Mucosa of descending colon (tissue), 3 donors: ENCODE results near the gene TLR2. TPM values are rescaled to one million over a fixed set of nuclear protein-coding genes. Genes with fewer than 3 reads are reported as not detected.

Experiments used
- ATAC-seq: fragments of 200-7000 bp; cut with Tn5 transposase; one replicate; pipeline ENCODE4 v1.9.1; 2020; ENCODE audit warnings: mild to moderate bottlenecking, moderate library complexity
- DNase-seq, 3 donors: peaks; one replicate each; pipeline ENCODE4 v3.0.0-alpha.2; 2020
- H3K36me3 ChIP-seq: fragments of 200-600 bp; one replicate; pipeline ENCODE4 v1.8.0; 2021; ENCODE audit warnings: low read depth, mild to moderate bottlenecking
- H3K4me1 ChIP-seq: fragments of 200-600 bp; one replicate; pipeline ENCODE4 v1.8.0; 2021; ENCODE audit warnings: low read depth, mild to moderate bottlenecking
- H3K4me3 ChIP-seq: fragments of 200-600 bp; one replicate; pipeline ENCODE4 v1.8.0; 2021; ENCODE audit warnings: mild to moderate bottlenecking
- H3K9me3 ChIP-seq: fragments of 200-600 bp; one replicate; pipeline ENCODE4 v1.8.0; 2021; ENCODE audit warnings: mild to moderate bottlenecking
- intact Hi-C, 2 donors: fragments of 100-400 bp; cut with DNase I in 1 of 2; cut with micrococcal nuclease in 1 of 2; formaldehyde crosslinking; loops; one replicate each; pipeline versions ENCODE4 v1.11.0 to v1.11.1; 2022; cut with DNase I, micrococcal nuclease
- total RNA-seq, 3 donors: library from RNA; stranded (reverse); fragmentation: NEBNext Ultra II Directional in 2 of 3; extraction: Animal tissue kit (Norgen Biotek cat#: 25700) in 2 of 3; gene quantifications; one replicate each; pipeline versions ENCODE4 v1.2.1 to v1.2.4, GENCODE V29; 2021 to 2023
- TF ChIP-seq, protein P1 (sequence below): fragments of 200-600 bp; IDR thresholded peaks from one replicate; pipeline ENCODE4 v1.8.0; 2022; ENCODE audit warnings: antibody characterized with exemption, mild to moderate bottlenecking
- donor health status: DM: no; HTN: no; CAD: no; lungs with moderate emphysema.
- donor health status: DM: no; HTN: no; CAD: no.
- donor health status: DM: no; HTN: yes; CAD: no.

TLR2 gene
- total RNA-seq, 3 donors from 2014 or later: 2.0 to 12.9 (median 7.7) TPM

DNA sequence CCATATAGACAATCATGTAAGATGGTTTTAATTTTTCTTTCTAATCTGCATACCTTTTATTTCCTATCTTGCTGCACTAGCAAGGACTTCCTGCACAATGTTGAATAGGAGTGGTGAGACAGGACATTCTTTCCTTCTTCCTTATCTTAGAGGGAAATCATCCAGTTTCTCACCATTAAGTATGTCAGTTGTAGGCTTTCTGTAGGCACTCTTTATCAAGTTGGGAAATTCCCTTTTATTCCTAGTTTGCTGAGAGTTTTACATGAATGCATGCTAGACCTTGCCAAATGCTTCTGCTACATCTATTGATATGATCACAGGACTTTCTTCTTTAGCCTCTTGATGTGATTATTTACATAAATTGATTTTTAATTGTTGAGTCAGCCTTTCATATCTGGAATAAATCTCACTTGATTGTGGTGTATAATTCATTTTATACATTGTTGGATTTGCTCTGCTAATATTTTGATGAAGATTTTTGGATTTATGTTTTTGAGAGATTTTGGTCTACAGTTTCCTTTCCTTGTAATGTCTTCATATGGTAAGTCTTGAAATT lies 51.9 kb downstream of the TLR2 start:
- no peaks in the 10 kb centered on the region for H3K4me1 ChIP-seq
- DNase-seq (no peak), ATAC-seq (no peak)
- H3K4me3 ChIP-seq: no peak overlapping the region
- peaks cover 3% of the 10 kb centered on the region for H3K9me3 ChIP-seq
- TF ChIP-seq, protein P1, sequence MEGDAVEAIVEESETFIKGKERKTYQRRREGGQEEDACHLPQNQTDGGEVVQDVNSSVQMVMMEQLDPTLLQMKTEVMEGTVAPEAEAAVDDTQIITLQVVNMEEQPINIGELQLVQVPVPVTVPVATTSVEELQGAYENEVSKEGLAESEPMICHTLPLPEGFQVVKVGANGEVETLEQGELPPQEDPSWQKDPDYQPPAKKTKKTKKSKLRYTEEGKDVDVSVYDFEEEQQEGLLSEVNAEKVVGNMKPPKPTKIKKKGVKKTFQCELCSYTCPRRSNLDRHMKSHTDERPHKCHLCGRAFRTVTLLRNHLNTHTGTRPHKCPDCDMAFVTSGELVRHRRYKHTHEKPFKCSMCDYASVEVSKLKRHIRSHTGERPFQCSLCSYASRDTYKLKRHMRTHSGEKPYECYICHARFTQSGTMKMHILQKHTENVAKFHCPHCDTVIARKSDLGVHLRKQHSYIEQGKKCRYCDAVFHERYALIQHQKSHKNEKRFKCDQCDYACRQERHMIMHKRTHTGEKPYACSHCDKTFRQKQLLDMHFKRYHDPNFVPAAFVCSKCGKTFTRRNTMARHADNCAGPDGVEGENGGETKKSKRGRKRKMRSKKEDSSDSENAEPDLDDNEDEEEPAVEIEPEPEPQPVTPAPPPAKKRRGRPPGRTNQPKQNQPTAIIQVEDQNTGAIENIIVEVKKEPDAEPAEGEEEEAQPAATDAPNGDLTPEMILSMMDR: no peak
- intact Hi-C loops: no loop called here
- H3K36me3 ChIP-seq: no peaks in the 10 kb centered on the region

DNA sequence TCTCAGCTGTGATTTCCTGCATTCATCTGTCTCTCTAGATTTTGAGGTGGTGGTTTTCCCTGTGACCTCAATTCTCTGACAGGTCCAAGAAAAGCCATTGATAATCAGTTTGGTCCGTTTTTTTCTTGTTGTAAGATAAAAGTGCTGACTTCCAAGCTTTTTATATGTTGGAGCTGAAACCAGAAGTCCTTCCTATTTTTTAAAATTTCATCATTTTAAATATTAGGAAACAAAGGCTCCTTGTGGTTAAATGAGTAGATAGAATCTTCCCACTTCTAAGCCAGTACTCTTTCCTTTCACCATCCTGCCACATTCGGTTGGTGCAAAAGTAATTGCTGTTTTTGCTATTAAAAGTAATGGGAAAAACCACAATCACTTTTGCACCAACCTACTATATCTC lies 57.5 kb downstream of the TLR2 start:
- DNase-seq (no peak), ATAC-seq (no peak)
- no peak overlapping the region for H3K4me3 ChIP-seq
- H3K36me3 ChIP-seq: no peaks in the 10 kb centered on the region
- intact Hi-C loops: no loop called here
- peaks cover 3% of the 10 kb centered on the region for H3K9me3 ChIP-seq
- no peaks in the 10 kb centered on the region for H3K4me1 ChIP-seq
- TF ChIP-seq, protein P1: no peak

DNA sequence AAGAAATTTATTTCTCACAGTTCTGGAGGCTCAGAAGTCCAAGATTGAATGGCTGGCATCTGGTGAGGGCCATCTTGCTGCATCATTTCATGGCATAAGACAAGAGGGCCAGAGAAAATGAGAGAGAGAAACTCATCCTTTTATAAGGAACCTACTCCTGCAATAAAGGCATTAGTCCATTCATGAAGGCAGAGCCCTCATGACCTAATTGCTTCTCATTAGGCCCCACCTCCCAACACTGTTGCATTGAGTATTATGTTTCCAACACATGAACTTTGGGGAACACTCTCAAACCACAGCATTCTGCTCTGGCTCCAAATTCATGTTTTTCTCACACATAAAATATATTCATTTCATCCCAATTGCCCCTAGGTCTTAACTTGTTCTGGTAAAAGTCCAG lies 61.6 kb downstream of the TLR2 start:
- no peaks in the 10 kb centered on the region for H3K4me1 ChIP-seq
- TF ChIP-seq, protein P1: no peak
- H3K36me3 ChIP-seq: no peaks in the 10 kb centered on the region
- no peak overlapping the region for H3K4me3 ChIP-seq
- ATAC-seq (no peak), DNase-seq (no peak)
- intact Hi-C loops: no loop called here
- peaks cover 1% of the 10 kb centered on the region for H3K9me3 ChIP-seq

DNA sequence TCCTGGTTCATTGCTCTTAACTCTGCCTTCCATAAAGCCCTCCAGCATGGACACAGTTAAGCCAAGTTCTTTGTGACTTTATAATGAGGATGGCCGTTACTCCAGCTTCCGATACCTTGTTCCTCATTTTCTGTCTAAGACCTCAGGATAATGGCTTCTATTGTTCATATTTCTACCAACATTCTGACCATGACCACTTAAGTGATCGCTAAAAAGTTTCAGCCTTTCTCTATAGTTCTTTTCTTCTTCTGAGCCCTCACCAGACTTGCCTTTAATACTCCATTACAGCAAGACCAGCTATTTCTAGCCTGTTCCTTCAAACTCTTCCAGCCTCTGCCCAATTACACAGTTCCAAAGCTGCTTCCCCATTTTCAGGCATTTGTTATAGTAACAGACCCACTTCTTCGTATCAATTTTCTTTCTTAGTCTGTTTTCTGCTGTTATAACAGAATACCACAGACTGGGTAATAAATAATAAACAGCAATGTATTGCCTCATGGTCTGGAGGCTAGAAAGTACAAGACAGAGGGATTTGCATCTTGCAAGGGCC lies 63.4 kb downstream of the TLR2 start:
- Histone ChIP-seq H3K36me3 (no peaks in the 10 kb centered on the region), H3K4me3 (no peak overlapping the region), H3K4me1 (no peaks in the 10 kb centered on the region), H3K9me3 (no peaks in the 10 kb centered on the region)
- ATAC-seq (no peak), DNase-seq (no peak)
- TF ChIP-seq, protein P1: no peak
- intact Hi-C loops: no loop called here

DNA sequence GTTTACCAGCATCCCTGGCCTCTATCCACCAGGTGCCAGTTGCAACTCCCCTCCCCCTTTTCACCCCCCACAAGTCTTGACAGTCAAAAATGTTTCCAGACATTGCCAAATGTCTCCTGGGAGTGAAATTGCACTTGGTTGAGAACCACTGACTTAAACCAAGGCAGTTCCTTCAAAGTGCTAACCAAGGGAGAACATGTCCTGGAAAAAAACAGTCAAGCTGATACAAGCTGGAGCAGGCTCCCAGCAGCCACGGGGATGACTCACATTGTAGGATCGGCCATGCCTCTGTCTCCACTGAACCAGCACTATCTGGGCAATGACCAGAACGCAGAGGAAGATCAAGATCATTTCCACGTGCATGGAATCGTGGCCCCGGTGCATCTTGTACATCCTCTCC lies 64.3 kb downstream of the TLR2 start:
- no peaks in the 10 kb centered on the region for H3K36me3 ChIP-seq
- no peaks in the 10 kb centered on the region for H3K4me1 ChIP-seq
- H3K9me3 ChIP-seq: no peaks in the 10 kb centered on the region
- intact Hi-C loops: no loop called here
- TF ChIP-seq, protein P1: no peak
- no peak for DNase-seq
- no peak overlapping the region for H3K4me3 ChIP-seq
- ATAC-seq: peak; percentile 22
